Breast epithelium (tissue), 4 donors: ENCODE measurements around the gene BRINP2. TPM values are rescaled to one million over a fixed set of nuclear protein-coding genes. Genes with fewer than 3 reads are reported as not detected.

Experiments used
- DNase-seq, 2 donors: peaks; one replicate each; pipeline ENCODE4 v3.0.0-alpha.2; 2019; ENCODE audit warnings: low spot score in 2 of 2
- H3K27ac ChIP-seq, 2 donors: fragments of 200-600 bp; sonication (generic) in 1 of 2; one replicate each; pipeline ENCODE4 v1.5.1; 2016 to 2019; ENCODE audit warnings: mild to moderate bottlenecking in 1 of 2
- H3K27me3 ChIP-seq, 2 donors: fragments of 200-600 bp; sonication (generic) in 1 of 2; one replicate each; pipeline versions ENCODE4 v1.5.1 to v1.6.0; 2017 to 2019; ENCODE audit warnings: control low read depth in 1 of 2, mild to moderate bottlenecking in 1 of 2
- H3K36me3 ChIP-seq: fragments of 200-600 bp; one replicate; pipeline ENCODE4 v1.5.1; 2019
- H3K4me1 ChIP-seq, 2 donors: fragments of 200-600 bp; sonication (generic); one replicate each; pipeline ENCODE4 v1.5.1; 2016 to 2019; ENCODE audit warnings: control low read depth in 1 of 2
- H3K4me3 ChIP-seq, 3 donors: fragments of 200-600 bp; sonication (generic); 1 replicate in 2 of 3; 2 replicates in 1 of 3; pipeline ENCODE4 v1.5.1; 2016 to 2019; ENCODE audit warnings: mild to moderate bottlenecking in 3 of 3, moderate library complexity in 2 of 3
- H3K9me3 ChIP-seq, 2 donors: fragments of 200-600 bp; sonication (generic) in 1 of 2; one replicate each; pipeline ENCODE4 v1.5.1; 2016 to 2019; ENCODE audit warnings: control low read depth in 1 of 2
- CTCF ChIP-seq, 3 donors: fragments of 450-650 bp; IDR thresholded peaks; one replicate each; pipeline ENCODE4 v1.5.1; 2016 to 2017; ENCODE audit warnings: antibody characterized with exemption in 3 of 3, mild to moderate bottlenecking in 3 of 3, moderate library complexity in 3 of 3
- POLR2A ChIP-seq: fragments of 450-650 bp; IDR thresholded peaks from one replicate; pipeline ENCODE4 v1.6.1; 2016; ENCODE audit warnings: antibody characterized with exemption, mild to moderate bottlenecking, moderate library complexity
- POLR2AphosphoS5 ChIP-seq, 3 donors: sonication (generic); formaldehyde crosslinking; IDR thresholded peaks; one replicate each; pipeline ENCODE4 v1.6.1; 2017; ENCODE audit warnings: antibody characterized with exemption in 3 of 3
- intact Hi-C: fragments of 100-400 bp; cut with DNase I; formaldehyde crosslinking; loops from one replicate; pipeline ENCODE4 v1.15.1; 2023; ENCODE audit warnings: low total_unique reads
- total RNA-seq, 3 donors: library from RNA; depleted of rRNA; stranded (reverse); fragments of >200 nt; gene quantifications; one replicate each; pipeline ENCODE4 v1.1.0, GENCODE V29; 2016

Gene BRINP2
- total RNA-seq, 3 donors from 2014 or later: 0.48 to 2.9 (median 1.5) TPM

GRCh38 chr1:177248258-177248657 lies 77.5 kb downstream of the BRINP2 start:
- no peak overlapping the region for H3K27ac ChIP-seq
- H3K4me3 ChIP-seq: no peak overlapping the region
- H3K9me3 ChIP-seq: no peaks in the 10 kb centered on the region
- no peak for TF ChIP-seq POLR2A
- TF ChIP-seq POLR2AphosphoS5 (IDR thresholded peaks at IDR 0.05): no peak
- no peak for TF ChIP-seq CTCF (IDR thresholded peaks at IDR 0.05)
- H3K36me3 ChIP-seq: no peaks in the 10 kb centered on the region
- intact Hi-C loops: no loop called here
- H3K4me1 ChIP-seq: no peaks in the 10 kb centered on the region
- no peaks in the 10 kb centered on the region for H3K27me3 ChIP-seq
- no peak for DNase-seq

- H3K27ac ChIP-seq: no peak overlapping the region
- no peak for DNase-seq
- TF ChIP-seq POLR2A (no peak), CTCF (IDR thresholded peaks at IDR 0.05) (no peak), POLR2AphosphoS5 (IDR thresholded peaks at IDR 0.05) (no peak)
- H3K9me3 ChIP-seq: no peaks in the 10 kb centered on the region
- intact Hi-C loops: no loop called here
- H3K4me3 ChIP-seq: no peak overlapping the region
- no peaks in the 10 kb centered on the region for H3K4me1 ChIP-seq
- no peaks in the 10 kb centered on the region for H3K36me3 ChIP-seq
- no peaks in the 10 kb centered on the region for H3K27me3 ChIP-seq
These were observed 78.5 kb downstream of the BRINP2 start for GRCh38 chr1:177249231-177249630.

- DNase-seq: no peak
- intact Hi-C loops: no loop called here
- H3K9me3 ChIP-seq: no peaks in the 10 kb centered on the region
- H3K27me3 ChIP-seq: no peaks in the 10 kb centered on the region
- H3K36me3 ChIP-seq: no peaks in the 10 kb centered on the region
- no peak overlapping the region for H3K27ac ChIP-seq
- TF ChIP-seq POLR2AphosphoS5 (IDR thresholded peaks at IDR 0.05) (no peak), CTCF (IDR thresholded peaks at IDR 0.05) (no peak), POLR2A (no peak)
- no peak overlapping the region for H3K4me3 ChIP-seq
- H3K4me1 ChIP-seq: no peaks in the 10 kb centered on the region
These were observed 82.1 kb downstream of the BRINP2 start for GRCh38 chr1:177252877-177253276.

GRCh38 chr1:177255411-177255810 lies 84.7 kb downstream of the BRINP2 start:
- H3K27ac ChIP-seq: no peak overlapping the region
- DNase-seq: no peak
- TF ChIP-seq POLR2AphosphoS5 (IDR thresholded peaks at IDR 0.05): no peak
- no peak for TF ChIP-seq CTCF (IDR thresholded peaks at IDR 0.05)
- no peak for TF ChIP-seq POLR2A

GRCh38 chr1:177256153-177257075 lies 85.7 kb downstream of the BRINP2 start:
- Histone ChIP-seq H3K9me3 (no peaks in the 10 kb centered on the region), H3K4me3 (no peak overlapping the region), H3K27me3 (no peaks in the 10 kb centered on the region), H3K27ac (no peak overlapping the region), H3K36me3 (no peaks in the 10 kb centered on the region), H3K4me1 (no peaks in the 10 kb centered on the region)
- peak in 1 of 3 donors; percentile 22 for TF ChIP-seq CTCF (IDR thresholded peaks at IDR 0.05)
- TF ChIP-seq POLR2A: no peak
- intact Hi-C loops: no loop called here
- DNase-seq: peak in 1 of 2 donors; percentile 17

More at GRCh38 chr1:177255411-177255810, 84.7 kb downstream of the BRINP2 start:
- H3K9me3 ChIP-seq: no peaks in the 10 kb centered on the region
- H3K36me3 ChIP-seq: no peaks in the 10 kb centered on the region
- intact Hi-C loops: no loop called here
- no peaks in the 10 kb centered on the region for H3K4me1 ChIP-seq
- no peak overlapping the region for H3K4me3 ChIP-seq
- no peaks in the 10 kb centered on the region for H3K27me3 ChIP-seq
